Endothelial cell of umbilical vein (primary cell): ENCODE measurements around the gene TCF25. TPM values are rescaled to one million over a fixed set of nuclear protein-coding genes. Genes with fewer than 3 reads are reported as not detected.

ENCODE experiments used
- BruUV-seq: library from RNA; stranded (reverse); fragments of 400-500 nt; replicated peaks from 2 replicates; lab custom pipeline; 2021; lab: Mats Ljungman, UMichigan
- CTCF ChIA-PET: fragments of 300-600, 350-600 bp; sonication (Branson Sonifier 250); formaldehyde crosslinking; loops from one replicate; lab custom pipeline; 2021; ENCODE audit warnings: antibody characterized with exemption, inconsistent platforms; lab: Charles Lee
- POLR2A ChIA-PET: fragments of 300-600, 350-600 bp; sonication (Branson Sonifier 250); formaldehyde crosslinking; loops from one replicate; lab custom pipeline; 2021; ENCODE audit warnings: antibody characterized with exemption, inconsistent platforms; lab: Charles Lee
- DNase-seq: peaks from one replicate; pipeline ENCODE4 v3.0.0-alpha.2; 2011; ENCODE audit warnings: low read depth, low spot score
- FAIRE-seq: peaks from 2 replicates; lab custom pipeline; 2011; peaks lifted over from hg19 to GRCh38; lab: Jason Lieb, UNC
- H2AFZ ChIP-seq: 2 replicates; pipeline ENCODE4 v1.6.0; 2012; ENCODE audit warnings: low read depth, low read length, control low read depth, inconsistent platforms
- H3K27ac ChIP-seq: 2 replicates; pipeline ENCODE4 v1.5.1; 2011; ENCODE audit warnings: low read depth, mild to moderate bottlenecking, control low read depth, low read length, moderate library complexity; ENCODE audit not compliant: insufficient read depth
- H3K27me3 ChIP-seq, 2 experiments: 2 replicates each; pipeline versions ENCODE4 v1.6.0 to v1.6.1; 2011; ENCODE audit warnings: low read length in 2 of 2, mixed read lengths in 1 of 2; ENCODE audit not compliant: control insufficient read depth in 2 of 2, insufficient read depth in 2 of 2
- H3K36me3 ChIP-seq, 2 experiments: 2 replicates in 1 of 2; 3 replicates in 1 of 2; pipeline ENCODE4 v1.5.1; 2011; ENCODE audit warnings: low read length in 2 of 2, mild to moderate bottlenecking in 1 of 2, moderate library complexity in 1 of 2; ENCODE audit not compliant: control insufficient read depth in 2 of 2, insufficient read depth in 2 of 2; ENCODE audit errors: extremely low read depth in 1 of 2
- H3K4me1 ChIP-seq: 3 replicates; pipeline ENCODE4 v1.5.1; 2011; ENCODE audit warnings: mild to moderate bottlenecking, low read length; ENCODE audit not compliant: control insufficient read depth, insufficient read depth; ENCODE audit errors: extremely low read depth
- H3K4me2 ChIP-seq: 2 replicates; pipeline ENCODE4 v1.6.1; 2011; ENCODE audit warnings: low read length, control low read depth, mixed read lengths; ENCODE audit not compliant: insufficient read depth
- H3K4me3 ChIP-seq, 3 experiments: fragments of 200-600 bp in 1 of 3; sonication (generic), shearing (Covaris generic) in 1 of 3; replicated peaks in 1 of 3; 2 replicates each; pipeline ENCODE4 v1.5.1; 2011 to 2016; ENCODE audit warnings: control low read depth in 3 of 3, low read length in 3 of 3, mild to moderate bottlenecking in 2 of 3, inconsistent platforms in 1 of 3, low read depth in 1 of 3, moderate library complexity in 1 of 3; ENCODE audit not compliant: insufficient read depth in 1 of 3
- H3K79me2 ChIP-seq: 2 replicates; pipeline ENCODE4 v1.6.0; 2012; ENCODE audit warnings: low read length, inconsistent platforms; ENCODE audit not compliant: control insufficient read depth, insufficient read depth
- H3K9ac ChIP-seq: replicated peaks from 2 replicates; pipeline ENCODE3; 2011; ENCODE audit warnings: low read length, control low read depth; ENCODE audit not compliant: insufficient read depth; ENCODE audit errors: extremely low read depth
- H3K9me1 ChIP-seq: replicated peaks from 3 replicates; pipeline ENCODE4 v1.6.0; 2011; ENCODE audit warnings: mild to moderate bottlenecking, low read length; ENCODE audit not compliant: control insufficient read depth, insufficient read depth; ENCODE audit errors: extremely low read depth
- H3K9me3 ChIP-seq: replicated peaks from 2 replicates; pipeline ENCODE4 v1.5.1; 2012; ENCODE audit warnings: low read length, inconsistent platforms; ENCODE audit not compliant: control insufficient read depth, insufficient read depth
- H4K20me1 ChIP-seq: replicated peaks from 2 replicates; pipeline ENCODE3; 2011; ENCODE audit warnings: mild to moderate bottlenecking, low read length; ENCODE audit not compliant: control insufficient read depth, insufficient read depth; ENCODE audit errors: extremely low read depth
- FOS ChIP-seq: IDR thresholded peaks from 2 replicates; pipeline ENCODE4 v1.6.1; 2011; ENCODE audit warnings: mild to moderate bottlenecking, low read length, moderate library complexity, borderline replicate concordance; ENCODE audit not compliant: insufficient read depth
- dilution Hi-C: fragments of 300-500 bp; cut with MboI; formaldehyde crosslinking; loops from one replicate; pipeline ENCODE4 v1.15.0; 2019; ENCODE audit warnings: low sequenced_read_pairs; ENCODE audit not compliant: extremely low pct_ligation_motif_present
- intact Hi-C: fragments of 100-400 bp; cut with micrococcal nuclease; formaldehyde crosslinking; loops from one replicate; pipeline ENCODE4 v1.10.0; 2022
- polyA plus RNA-seq, 4 experiments: library from polyadenylated mRNA; depleted of rRNA in 3 of 4; stranded (reverse) in 3 of 4; unstranded in 1 of 4; fragments of >200 nt; gene quantifications; 2 replicates each; pipeline versions ENCODE4 v1.2.1 to v1.2.3, GENCODE V29; 2011 to 2012; ENCODE audit warnings: missing spikeins in 1 of 4
- total RNA-seq: library from RNA; stranded (reverse); gene quantifications from 2 replicates; pipeline ENCODE4 v1.2.3, GENCODE V29; 2021

The TCF25 gene
- total and polyA plus RNA-seq, 2 donors (not counting 3 experiments of a cell fraction or from before 2014, with no cell fraction given): 193 to 234 TPM

DNA sequence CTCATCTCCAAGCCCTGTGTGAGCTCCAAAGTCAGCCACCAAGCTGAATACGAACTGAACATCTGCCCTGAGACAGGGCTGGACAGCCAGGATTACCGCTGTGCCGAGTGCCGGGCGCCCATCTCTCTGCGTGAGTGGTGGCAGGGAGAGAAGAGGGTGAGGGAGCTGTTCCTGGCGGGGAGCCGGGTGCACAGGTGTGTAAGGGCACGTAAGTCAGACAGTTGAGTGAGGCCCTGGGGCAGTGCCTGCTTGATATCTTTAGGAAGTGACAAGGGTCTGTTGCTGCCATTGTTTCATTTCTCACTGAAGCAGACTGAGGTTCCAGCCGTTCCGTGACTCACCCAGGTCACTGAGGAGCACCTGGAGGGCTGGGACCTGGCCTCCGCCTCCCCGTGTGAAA lies 87.6 kb downstream of the TCF25 start:
- Histone ChIP-seq H4K20me1 (no peaks in the 10 kb centered on the region), H3K27me3 (no peaks in the 10 kb centered on the region), H3K9me1 (no peaks in the 10 kb centered on the region), H2AFZ (no peak overlapping the region), H3K9me3 (no peaks in the 10 kb centered on the region), H3K9ac (no peak overlapping the region), H3K36me3 (peaks cover 3 to 24% of the 10 kb centered on the region in 2 experiments), H3K27ac (no peak overlapping the region), H3K79me2 (no peaks in the 10 kb centered on the region), H3K4me2 (no peak overlapping the region), H3K4me3 (no peak overlapping the region), H3K4me1 (no peaks in the 10 kb centered on the region)
- FAIRE-seq: no peak
- no TSS peak for BruUV-seq
- dilution Hi-C loops (no loop called here), intact Hi-C loops (no loop called here)
- no peak for DNase-seq
- CTCF ChIA-PET: no interaction called here
- no peak for TF ChIP-seq FOS
- POLR2A ChIA-PET: no interaction called here

Other genes starting within 250 kb of the TCF25 start
- 83.9 and 86.3 TPM in 2 replicates for gene CHMP1A, start 215.9 kb upstream of the TCF25 start, total RNA-seq
- gene CHMP1A, start 215.9 kb upstream of the TCF25 start, polyA plus RNA-seq: 101 and 110 TPM in 2 replicates
- gene SPATA33, start 215.8 kb upstream of the TCF25 start, total RNA-seq: 11.4 and 13.7 TPM in 2 replicates
- 3.5 and 4.7 TPM in 2 replicates for gene SPATA33, start 215.8 kb upstream of the TCF25 start, polyA plus RNA-seq
- gene CDK10, start 186.9 kb upstream of the TCF25 start, total RNA-seq: 84.0 and 99.9 TPM in 2 replicates
- gene CDK10, start 186.9 kb upstream of the TCF25 start, polyA plus RNA-seq: 74.5 and 83.8 TPM in 2 replicates
- gene SPATA2L, start 171.9 kb upstream of the TCF25 start, total RNA-seq: 7.4 and 8.7 TPM in 2 replicates
- gene SPATA2L, start 171.9 kb upstream of the TCF25 start, polyA plus RNA-seq: 7.3 and 11.6 TPM in 2 replicates
- gene VPS9D1, start 152.7 kb upstream of the TCF25 start, total RNA-seq: 15.5 and 18.3 TPM in 2 replicates
- gene VPS9D1, start 152.7 kb upstream of the TCF25 start, polyA plus RNA-seq: 17.3 and 19.0 TPM in 2 replicates
- 36.6 and 42.7 TPM in 2 replicates for gene ZNF276, start 152.1 kb upstream of the TCF25 start, total RNA-seq
- 40.0 and 41.6 TPM in 2 replicates for gene ZNF276, start 152.1 kb upstream of the TCF25 start, polyA plus RNA-seq
- 71.9 and 78.7 TPM in 2 replicates for gene FANCA, start 56.9 kb upstream of the TCF25 start, total RNA-seq
- gene FANCA, start 56.9 kb upstream of the TCF25 start, polyA plus RNA-seq: 33.3 and 34.4 TPM in 2 replicates
- 2.4 and 3.1 TPM in 2 replicates for gene SPIRE2, start 45.1 kb upstream of the TCF25 start, total RNA-seq
- 1.2 and 1.5 TPM in 2 replicates for gene SPIRE2, start 45.1 kb upstream of the TCF25 start, polyA plus RNA-seq
- gene MC1R, start 45.3 kb downstream of the TCF25 start, total RNA-seq: 3.2 and 4.0 TPM in 2 replicates
- 4.2 and 4.9 TPM in 2 replicates for gene MC1R, start 45.3 kb downstream of the TCF25 start, polyA plus RNA-seq
- gene TUBB3, start 49.8 kb downstream of the TCF25 start, total RNA-seq: 164 and 215 TPM in 2 replicates
- gene TUBB3, start 49.8 kb downstream of the TCF25 start, polyA plus RNA-seq: 170 and 214 TPM in 2 replicates
- 82.6 and 93.5 TPM in 2 replicates for gene DEF8, start 75.2 kb downstream of the TCF25 start, total RNA-seq
- 193 and 221 TPM in 2 replicates for gene DEF8, start 75.2 kb downstream of the TCF25 start, polyA plus RNA-seq
- 28.2 and 33.6 TPM in 2 replicates for gene DBNDD1, start 145.9 kb downstream of the TCF25 start, total RNA-seq
- gene DBNDD1, start 145.9 kb downstream of the TCF25 start, polyA plus RNA-seq: 45.7 and 54.7 TPM in 2 replicates
- not detected in 2 replicates for gene PRDM7, start 203.7 kb downstream of the TCF25 start, total RNA-seq
- not detected in 2 replicates for gene PRDM7, start 203.7 kb downstream of the TCF25 start, polyA plus RNA-seq